KBM-7 (cell line): ENCODE results near the gene RFC4.

Experiments used
- DNase-seq: peaks from one replicate; pipeline ENCODE4 v3.0.0-alpha.2; 2015
- in situ Hi-C: fragments of 300-500 bp; cut with MboI; formaldehyde crosslinking; loops from 2 replicates; pipeline ENCODE4 v1.14.3; 2020; ENCODE audit warnings: low sequenced_read_pairs, low pct_unique_long_range_greater_than_20kb, mixed read lengths

The RFC4 gene, protein sequence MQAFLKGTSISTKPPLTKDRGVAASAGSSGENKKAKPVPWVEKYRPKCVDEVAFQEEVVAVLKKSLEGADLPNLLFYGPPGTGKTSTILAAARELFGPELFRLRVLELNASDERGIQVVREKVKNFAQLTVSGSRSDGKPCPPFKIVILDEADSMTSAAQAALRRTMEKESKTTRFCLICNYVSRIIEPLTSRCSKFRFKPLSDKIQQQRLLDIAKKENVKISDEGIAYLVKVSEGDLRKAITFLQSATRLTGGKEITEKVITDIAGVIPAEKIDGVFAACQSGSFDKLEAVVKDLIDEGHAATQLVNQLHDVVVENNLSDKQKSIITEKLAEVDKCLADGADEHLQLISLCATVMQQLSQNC

GRCh38 chr3:186806089-186807055 lies at the start of gene RFC4:
TSS of gene RFC4 (minus strand) at chr3:186806482. CDS start at chr3:186804713, 1,769 bp downstream.
- in situ Hi-C loops: no loop called here
- DNase-seq: peak; percentile 89

DNA sequence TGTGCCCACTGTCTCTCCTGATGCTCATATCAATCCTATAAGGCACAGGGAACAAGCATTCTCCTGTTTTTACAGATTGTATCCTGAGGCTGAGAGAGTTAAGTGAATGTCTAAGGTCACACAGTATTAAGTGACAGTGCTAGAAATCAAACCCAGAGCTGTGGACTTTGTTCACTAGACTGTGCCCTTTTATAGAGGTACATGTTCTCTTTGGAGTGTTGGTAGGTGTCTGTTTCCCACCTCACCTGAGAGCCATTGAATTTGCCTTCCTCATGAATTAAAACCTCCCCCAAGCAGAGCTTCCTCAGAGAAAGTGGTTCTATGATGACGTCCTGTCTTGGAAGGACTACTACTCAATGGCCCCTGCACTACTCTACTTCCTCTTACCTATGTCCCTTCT lies 48.7 kb upstream of the RFC4 start:
- in situ Hi-C loops: loop anchor here (10.0 kb wide), 1 partner anchor 70 kb away; no protein-coding TSS in a partner anchor
- no peak for DNase-seq

DNA sequence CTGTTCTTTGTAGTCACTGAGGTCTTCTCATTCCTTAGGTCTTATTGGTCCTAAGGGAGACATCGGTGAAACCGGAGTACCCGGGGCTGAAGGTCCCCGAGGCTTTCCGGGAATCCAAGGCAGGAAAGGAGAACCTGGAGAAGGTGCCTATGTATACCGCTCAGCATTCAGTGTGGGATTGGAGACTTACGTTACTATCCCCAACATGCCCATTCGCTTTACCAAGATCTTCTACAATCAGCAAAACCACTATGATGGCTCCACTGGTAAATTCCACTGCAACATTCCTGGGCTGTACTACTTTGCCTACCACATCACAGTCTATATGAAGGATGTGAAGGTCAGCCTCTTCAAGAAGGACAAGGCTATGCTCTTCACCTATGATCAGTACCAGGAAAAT lies 47.9 kb upstream of the RFC4 start:
- no peak for DNase-seq
- in situ Hi-C loops: loop anchor here (10.0 kb wide), 1 partner anchor 71 kb away; no protein-coding TSS in a partner anchor

GRCh38 chr3:186852994-186853393 lies 46.7 kb upstream of the RFC4 start:
- no peak for DNase-seq
- in situ Hi-C loops: loop anchor here (10.0 kb wide), 1 partner anchor 72 kb away; no protein-coding TSS in a partner anchor

GRCh38 chr3:186851835-186852234 lies 45.6 kb upstream of the RFC4 start:
- DNase-seq: peak; percentile 25
- in situ Hi-C loops: loop anchor here (10.0 kb wide), 1 partner anchor 73 kb away; no protein-coding TSS in a partner anchor

DNA sequence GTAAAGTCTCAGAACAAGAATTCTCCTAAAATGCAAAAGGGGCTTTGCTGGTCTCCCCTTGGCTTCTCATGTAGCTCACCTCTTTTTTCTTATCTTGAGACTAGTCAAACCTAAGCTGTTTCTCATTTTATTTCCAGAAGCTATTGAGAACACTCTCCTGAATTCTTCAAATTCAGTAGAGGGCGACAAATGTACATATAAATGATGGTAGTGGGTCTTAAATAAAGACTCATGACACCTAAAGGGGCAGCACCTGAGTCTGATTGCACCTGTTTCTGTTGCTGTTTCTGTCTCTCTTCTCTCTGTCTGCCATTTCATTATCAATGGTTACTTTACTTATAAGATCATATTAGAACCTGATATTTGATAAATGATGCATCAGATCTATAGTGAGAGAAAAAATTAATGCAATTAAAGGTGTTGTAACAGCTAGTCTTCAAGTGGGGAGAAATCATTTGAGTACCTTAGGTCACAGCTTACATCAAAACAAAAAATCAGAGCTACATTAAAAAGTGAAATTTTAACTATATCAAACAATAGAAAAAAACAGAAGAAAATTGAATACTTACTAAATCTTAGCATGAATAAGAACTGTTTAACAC lies 43.2 kb upstream of the RFC4 start:
- in situ Hi-C loops: loop anchor here (25.0 kb wide), 1 partner anchor 288 kb away; the partner anchor contains the start of gene RPL39L
- peak; percentile 78 for DNase-seq

DNA sequence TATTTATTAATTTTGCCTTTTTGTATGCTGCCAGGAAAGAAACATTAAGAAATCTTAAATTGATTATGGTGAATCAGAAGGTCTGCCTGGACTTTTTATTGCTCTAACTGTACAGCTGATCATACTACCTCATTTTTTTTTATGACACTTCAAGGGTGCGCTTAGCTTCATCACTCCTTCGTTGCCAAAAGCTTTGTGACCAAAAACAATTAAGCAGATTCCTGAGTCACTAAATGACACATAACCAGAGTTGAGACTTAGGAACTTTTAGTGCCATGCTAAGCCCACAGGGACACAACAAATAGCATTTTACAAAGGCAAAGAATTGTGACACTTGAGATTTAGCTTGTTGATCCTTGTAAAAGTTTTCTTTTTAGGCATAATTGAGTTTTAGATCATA lies 41.2 kb upstream of the RFC4 start:
- in situ Hi-C loops: loop anchor here (25.0 kb wide), 1 partner anchor 290 kb away; the partner anchor contains the start of gene RPL39L

GRCh38 chr3:186845756-186846155 lies 39.5 kb upstream of the RFC4 start:
- in situ Hi-C loops: loop anchor here (25.0 kb wide), 1 partner anchor 292 kb away; the partner anchor contains the start of gene RPL39L
- DNase-seq: no peak

More for the DNA sequence above, 41.2 kb upstream of the RFC4 start:
- peak; percentile 23 for DNase-seq

DNA sequence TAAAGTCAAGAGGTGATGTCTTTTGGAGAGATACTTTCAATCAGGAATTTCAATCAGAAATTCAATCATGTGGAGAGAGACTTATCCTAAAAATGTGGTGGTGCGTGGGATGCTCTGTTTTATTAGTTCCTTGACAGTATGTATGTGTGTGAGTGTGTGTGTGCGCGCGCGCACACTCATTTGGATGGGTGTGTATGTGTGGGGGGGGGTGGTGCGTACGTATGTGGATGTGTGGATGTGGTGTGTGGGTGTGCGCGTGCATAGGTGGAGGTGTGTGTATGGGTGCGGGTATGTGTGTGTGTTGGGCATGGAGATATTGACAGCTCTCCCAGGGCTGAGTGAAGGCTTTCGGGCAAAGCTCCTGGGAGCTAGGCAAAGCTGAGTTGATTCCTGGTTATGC lies 38.6 kb upstream of the RFC4 start:
- in situ Hi-C loops: loop anchor here (25.0 kb wide), 1 partner anchor 292 kb away; the partner anchor contains the start of gene RPL39L

DNA sequence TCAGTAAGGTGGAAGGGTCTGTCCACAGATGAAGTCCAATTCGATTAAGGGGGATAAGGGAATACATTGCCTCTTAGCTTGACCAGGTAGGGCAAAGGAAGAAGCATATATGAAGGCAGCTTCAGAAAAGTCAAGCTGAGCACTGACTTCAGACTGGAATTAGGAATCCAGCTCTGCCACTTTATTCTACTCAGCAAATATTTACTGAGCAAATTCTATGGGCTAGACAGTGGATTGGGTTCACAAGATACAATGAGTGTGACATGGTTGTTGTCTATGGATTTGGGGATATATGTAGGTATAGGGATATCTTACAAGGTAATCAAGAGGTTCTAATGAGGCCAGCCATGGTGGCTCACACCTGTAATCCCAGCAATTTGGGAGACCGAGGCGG lies 36.8 kb upstream of the RFC4 start:
- in situ Hi-C loops: loop anchor here (25.0 kb wide), 1 partner anchor 294 kb away; the partner anchor contains the start of gene RPL39L
- no peak for DNase-seq

More for the DNA sequence above, 38.6 kb upstream of the RFC4 start:
- no peak for DNase-seq

DNA sequence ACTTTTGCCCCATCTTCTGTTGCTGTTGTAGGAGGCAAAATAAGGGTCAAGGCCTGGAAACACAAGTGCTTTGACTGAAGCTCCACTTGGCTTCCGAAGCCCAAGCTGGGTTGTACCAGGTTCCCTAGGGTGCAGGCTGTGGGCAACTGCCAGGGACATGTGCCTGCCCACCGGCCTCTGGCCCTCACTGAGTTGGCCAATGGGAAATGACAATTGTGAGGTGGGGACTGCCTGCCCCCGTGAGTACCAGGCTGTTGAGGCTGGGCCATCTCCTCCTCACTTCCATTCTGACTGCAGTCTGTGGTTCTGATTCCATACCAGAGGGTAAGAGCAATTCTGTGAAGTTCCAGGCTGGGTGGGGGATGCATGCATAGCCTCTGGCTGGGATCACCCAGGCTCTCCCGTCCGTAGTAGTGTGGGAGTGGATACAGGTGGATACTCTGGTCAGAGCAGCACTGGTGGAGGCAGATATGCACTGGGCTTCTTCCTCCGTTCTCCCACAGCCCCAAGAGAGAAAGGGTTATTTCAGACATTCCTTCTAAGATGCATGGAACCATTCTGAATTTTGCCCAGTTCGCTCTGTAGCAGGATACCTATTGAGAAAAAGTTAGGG lies 36.2 kb upstream of the RFC4 start, which contains the start of gene ADIPOQ:
Gene ADIPOQ, plus strand, starts transcription at position 285 of the 613 bp plus-strand sequence. CDS start 10,349 bp downstream, outside the sequence.
- in situ Hi-C loops: loop anchor here (25.0 kb wide), 1 partner anchor 295 kb away; the partner anchor contains the start of gene RPL39L
- DNase-seq: no peak

DNA sequence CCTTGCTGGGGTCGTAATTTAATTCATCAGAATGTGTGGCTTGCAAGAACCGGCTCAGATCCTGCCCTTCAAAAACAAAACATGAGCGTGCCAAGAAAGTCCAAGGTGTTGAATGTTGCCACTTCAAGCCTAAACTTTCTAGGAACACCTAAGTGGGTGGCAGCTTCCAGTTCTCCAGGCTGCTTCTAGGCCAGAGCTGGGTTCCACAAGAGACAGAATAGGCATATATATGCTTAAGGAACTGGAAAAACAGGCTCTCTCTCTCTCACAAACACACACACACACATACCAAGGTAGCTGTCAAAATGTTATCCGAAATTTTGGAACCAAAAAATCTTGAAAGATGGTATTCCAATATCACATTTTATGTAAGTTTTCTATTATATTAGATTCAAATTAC lies 35.3 kb upstream of the RFC4 start:
- no peak for DNase-seq
- in situ Hi-C loops: loop anchor here (25.0 kb wide), 1 partner anchor 296 kb away; the partner anchor contains the start of gene RPL39L

DNA sequence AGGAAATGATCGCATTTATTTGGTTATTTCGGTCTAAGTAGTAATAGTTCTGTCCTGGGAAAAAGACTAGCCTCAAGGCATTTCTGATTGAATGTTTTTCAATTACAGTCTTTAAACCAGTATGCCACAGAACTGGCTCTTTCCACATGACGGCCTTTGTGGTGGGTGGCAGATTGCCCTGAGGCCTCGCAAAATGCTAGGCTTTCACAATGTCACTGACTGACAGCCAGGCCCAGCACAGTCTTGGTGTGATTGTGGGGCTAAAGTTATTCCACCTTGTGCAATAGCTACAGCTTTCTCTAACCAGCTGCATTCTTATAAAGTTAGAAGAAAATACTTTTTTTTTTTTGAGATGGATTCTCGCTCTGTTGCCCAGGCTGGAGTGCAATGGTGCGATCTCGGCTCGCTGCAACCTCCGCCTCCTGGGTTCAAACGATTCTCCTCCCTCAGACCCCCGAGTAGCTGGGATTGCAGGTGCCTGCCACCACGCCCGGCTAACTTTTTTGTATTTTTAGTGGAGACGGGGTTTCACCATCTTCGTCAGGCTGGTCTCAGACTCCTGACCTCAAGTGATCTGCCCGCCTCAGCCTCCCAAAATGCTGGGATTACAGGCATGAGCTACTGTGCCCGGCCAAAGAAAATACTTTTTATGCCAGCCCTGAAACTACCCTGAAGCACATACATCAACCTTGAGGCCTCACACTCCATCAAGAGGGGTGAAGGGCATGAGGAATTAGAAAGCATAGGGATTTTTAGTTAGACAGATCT lies 33.8 kb upstream of the RFC4 start:
- DNase-seq: peak; percentile 49
- in situ Hi-C loops: loop anchor here (25.0 kb wide), 1 partner anchor 297 kb away; the partner anchor contains the start of gene RPL39L

GRCh38 chr3:186832276-186832675 lies 26.0 kb upstream of the RFC4 start:
- no peak for DNase-seq
- in situ Hi-C loops: loop anchor here (25.0 kb wide), 1 partner anchor 305 kb away; the partner anchor contains the start of gene RPL39L

GRCh38 chr3:186831798-186832197 lies 25.5 kb upstream of the RFC4 start:
- in situ Hi-C loops: loop anchor here (25.0 kb wide), 1 partner anchor 306 kb away; the partner anchor contains the start of gene RPL39L
- no peak for DNase-seq

- no peak for DNase-seq
- in situ Hi-C loops: loop anchor here (25.0 kb wide), 1 partner anchor 309 kb away; the partner anchor contains the start of gene RPL39L
Observed at GRCh38 chr3:186828340-186828739, 22.1 kb upstream of the RFC4 start.
